Measurements from ENCODE around the gene ZNF273.

The ZNF273 gene

GRCh38 chr7:64951250-64951848, 48.3 kb downstream of the ZNF273 start:
- H3K27ac ChIP-seq, result no peak overlapping the region
- TF ChIP-seq CTCF (conservative IDR thresholded peaks at IDR 0.05) (peak; percentile 87), ZFX (IDR thresholded peaks at IDR 0.05) (no peak)

GRCh38 chr7:64959072-64959747, 56.1 kb downstream of the ZNF273 start:
- H3K27ac ChIP-seq, result no peak overlapping the region
- TF ChIP-seq CTCF (conservative IDR thresholded peaks at IDR 0.05) (no peak), ZFX (IDR thresholded peaks at IDR 0.05) (no peak)

- no peak overlapping the region for H3K27ac ChIP-seq
- TF ChIP-seq CTCF (conservative IDR thresholded peaks at IDR 0.05) (no peak), ZFX (IDR thresholded peaks at IDR 0.05) (no peak)
Measured at GRCh38 chr7:64965594-64965993, 62.5 kb downstream of the ZNF273 start.

GRCh38 chr7:64978497-64979203, 75.6 kb downstream of the ZNF273 start:
- H3K27ac ChIP-seq, result no peak overlapping the region
- TF ChIP-seq CTCF (conservative IDR thresholded peaks at IDR 0.05), result no peak

Data from C4-2B (cell line).